ENCODE results near the gene CYB5RL. TPM values are rescaled to one million over a fixed set of nuclear protein-coding genes. Genes with fewer than 3 reads are reported as not detected.
A peak's percentile ranks its signal among the peaks of the same experiment; 100 is the strongest.

Gene CYB5RL
- polyA plus RNA-seq, 1 of the 3 experiments (the other 2 are of a cell fraction): 3.3 TPM

DNA sequence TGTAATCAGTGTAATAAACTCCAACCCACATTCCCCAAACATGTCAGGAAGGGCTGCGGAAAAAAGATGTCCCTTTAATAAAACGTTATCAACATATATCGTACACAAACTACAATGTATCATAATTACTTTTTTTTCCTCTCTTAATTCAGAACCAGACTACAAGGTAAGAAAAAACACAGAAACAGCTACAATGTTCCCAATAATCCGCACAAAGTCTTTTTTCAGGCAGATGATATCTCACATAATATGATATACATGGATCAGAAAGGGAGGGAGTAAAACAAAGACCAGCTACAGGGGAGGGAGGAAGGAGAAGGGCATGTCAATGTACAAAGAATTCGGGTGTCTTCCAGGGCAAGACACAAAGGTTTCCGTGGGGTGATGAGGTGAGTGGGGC is 25.5 kb upstream of the CYB5RL start:
- no peak overlapping the region for H2AFZ ChIP-seq (ENCODE audit: low read depth)
- H3K4me3 ChIP-seq (ENCODE audit: low read depth in 2 of 2, low read length in 1 of 2): no peak overlapping the region
- H3F3A ChIP-seq (replicated peaks; ENCODE audit: insufficient read depth): peaks cover 6% of the 10 kb centered on the region
- no peaks in the 10 kb centered on the region for H4K20me1 ChIP-seq (ENCODE audit: insufficient read depth)
- peak; percentile 64 for DNase-seq
- no peaks in the 10 kb centered on the region for H3K9me3 ChIP-seq
- peaks cover 0 to 5% of the 10 kb centered on the region in 2 experiments for H3K36me3 ChIP-seq (replicated peaks in 1 of 2; ENCODE audit: control insufficient read depth in 1 of 2, insufficient read depth in 2 of 2, low read length in 1 of 2)
- no peaks in the 10 kb centered on the region for H3K9me2 ChIP-seq
- H3K4me1 ChIP-seq (ENCODE audit: control insufficient read depth in 1 of 2, insufficient read depth in 2 of 2, low read depth in 1 of 2, low read length in 1 of 2): peaks cover 18 to 86% of the 10 kb centered on the region in 2 experiments
- WGBS (ENCODE audit: low lambda C conversion rate): 58% methylated on average over 6 of the region's 6 CpGs
- no peak overlapping the region for H3K9ac ChIP-seq
- ChIA-PET CTCF (interaction anchor here (1.0 to 4.8 kb wide), 2 partner anchors 48 to 182 kb away, joined by 4 to 20 read pairs; no protein-coding TSS in a partner anchor), POLR2A (no interaction called here)
- H3K4me2 ChIP-seq: no peak overlapping the region
- TF ChIP-seq RFX5 (IDR thresholded peaks at IDR 0.05; ENCODE audit: low read length) (no peak), ELF1 (IDR thresholded peaks at IDR 0.05) (no peak), JUND (IDR thresholded peaks at IDR 0.05) (no peak), POLR2AphosphoS5 (IDR thresholded peaks at IDR 0.05; ENCODE audit: low read depth, low read length) (no peak), EP300 (IDR thresholded peaks at IDR 0.05; ENCODE audit: borderline replicate concordance in 1 of 2, low read depth in 1 of 2, low read length in 1 of 2) (peak in 1 of 2 experiments; percentile 66; a peak in 1 of 4 replicates), YY1 (IDR thresholded peaks at IDR 0.05; ENCODE audit: low read depth) (no peak), FOXM1 (IDR thresholded peaks at IDR 0.05; ENCODE audit: low read depth) (no peak), RCOR1 (IDR thresholded peaks at IDR 0.05; ENCODE audit: low read length) (no peak), GATA2 (CRISPR knock-in tag; IDR thresholded peaks at IDR 0.05) (peak; percentile 86), RAD21 (IDR thresholded peaks at IDR 0.05; ENCODE audit: low read length) (0 out of 2 replicates have a peak, but pooled peaks have one; percentile 2)
- TF ChIP-seq, protein P1, sequence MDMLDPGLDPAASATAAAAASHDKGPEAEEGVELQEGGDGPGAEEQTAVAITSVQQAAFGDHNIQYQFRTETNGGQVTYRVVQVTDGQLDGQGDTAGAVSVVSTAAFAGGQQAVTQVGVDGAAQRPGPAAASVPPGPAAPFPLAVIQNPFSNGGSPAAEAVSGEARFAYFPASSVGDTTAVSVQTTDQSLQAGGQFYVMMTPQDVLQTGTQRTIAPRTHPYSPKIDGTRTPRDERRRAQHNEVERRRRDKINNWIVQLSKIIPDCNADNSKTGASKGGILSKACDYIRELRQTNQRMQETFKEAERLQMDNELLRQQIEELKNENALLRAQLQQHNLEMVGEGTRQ (IDR thresholded peaks at IDR 0.05; ENCODE audit: borderline replicate concordance, low read depth, low read length): no peak
- TF ChIP-seq, protein P2, sequence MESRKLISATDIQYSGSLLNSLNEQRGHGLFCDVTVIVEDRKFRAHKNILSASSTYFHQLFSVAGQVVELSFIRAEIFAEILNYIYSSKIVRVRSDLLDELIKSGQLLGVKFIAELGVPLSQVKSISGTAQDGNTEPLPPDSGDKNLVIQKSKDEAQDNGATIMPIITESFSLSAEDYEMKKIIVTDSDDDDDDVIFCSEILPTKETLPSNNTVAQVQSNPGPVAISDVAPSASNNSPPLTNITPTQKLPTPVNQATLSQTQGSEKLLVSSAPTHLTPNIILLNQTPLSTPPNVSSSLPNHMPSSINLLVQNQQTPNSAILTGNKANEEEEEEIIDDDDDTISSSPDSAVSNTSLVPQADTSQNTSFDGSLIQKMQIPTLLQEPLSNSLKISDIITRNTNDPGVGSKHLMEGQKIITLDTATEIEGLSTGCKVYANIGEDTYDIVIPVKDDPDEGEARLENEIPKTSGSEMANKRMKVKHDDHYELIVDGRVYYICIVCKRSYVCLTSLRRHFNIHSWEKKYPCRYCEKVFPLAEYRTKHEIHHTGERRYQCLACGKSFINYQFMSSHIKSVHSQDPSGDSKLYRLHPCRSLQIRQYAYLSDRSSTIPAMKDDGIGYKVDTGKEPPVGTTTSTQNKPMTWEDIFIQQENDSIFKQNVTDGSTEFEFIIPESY (IDR thresholded peaks at IDR 0.05; ENCODE audit: borderline replicate concordance, low read depth): no peak
- TF ChIP-seq, protein P3, sequence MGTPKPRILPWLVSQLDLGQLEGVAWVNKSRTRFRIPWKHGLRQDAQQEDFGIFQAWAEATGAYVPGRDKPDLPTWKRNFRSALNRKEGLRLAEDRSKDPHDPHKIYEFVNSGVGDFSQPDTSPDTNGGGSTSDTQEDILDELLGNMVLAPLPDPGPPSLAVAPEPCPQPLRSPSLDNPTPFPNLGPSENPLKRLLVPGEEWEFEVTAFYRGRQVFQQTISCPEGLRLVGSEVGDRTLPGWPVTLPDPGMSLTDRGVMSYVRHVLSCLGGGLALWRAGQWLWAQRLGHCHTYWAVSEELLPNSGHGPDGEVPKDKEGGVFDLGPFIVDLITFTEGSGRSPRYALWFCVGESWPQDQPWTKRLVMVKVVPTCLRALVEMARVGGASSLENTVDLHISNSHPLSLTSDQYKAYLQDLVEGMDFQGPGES (IDR thresholded peaks at IDR 0.05; ENCODE audit: low read depth, low read length): no peak
- H3K27ac ChIP-seq (ENCODE audit: low read depth in 2 of 2, low read length in 1 of 2): peak overlapping the region in 1 of 2 experiments; percentile 95; a peak in 2 of 4 replicates
- H3K27me3 ChIP-seq (ENCODE audit: insufficient read depth): no peaks in the 10 kb centered on the region
- H3K79me2 ChIP-seq (ENCODE audit: insufficient read depth): no peaks in the 10 kb centered on the region

DNA sequence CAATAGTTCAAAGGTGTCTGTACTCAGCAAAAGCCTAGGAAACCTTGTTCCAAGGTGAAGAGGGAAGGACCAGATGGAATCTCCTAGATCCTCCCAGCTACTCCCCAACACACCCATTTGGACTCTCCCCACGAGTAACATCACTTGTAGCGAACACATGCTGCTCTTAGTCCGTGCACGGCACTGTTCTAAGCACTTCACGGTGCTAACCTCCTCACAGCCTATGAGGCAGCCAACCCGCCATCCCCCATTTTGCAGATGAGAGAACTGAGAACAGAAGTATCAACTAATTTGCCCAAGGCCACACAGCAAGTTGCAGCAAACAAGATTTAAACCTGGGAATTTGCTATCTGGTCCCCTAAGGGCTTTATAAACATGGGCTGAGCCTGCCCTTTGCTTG is 24.4 kb upstream of the CYB5RL start:
- H3K27me3 ChIP-seq (ENCODE audit: insufficient read depth): no peaks in the 10 kb centered on the region
- peak overlapping the region in 1 of 2 experiments; percentile 95; a peak in 2 of 4 replicates for H3K27ac ChIP-seq (ENCODE audit: low read depth in 2 of 2, low read length in 1 of 2)
- no peak for DNase-seq
- peaks cover 6% of the 10 kb centered on the region for H3F3A ChIP-seq (replicated peaks; ENCODE audit: insufficient read depth)
- H4K20me1 ChIP-seq (ENCODE audit: insufficient read depth): no peaks in the 10 kb centered on the region
- no peak overlapping the region for H3K9ac ChIP-seq
- ChIA-PET POLR2A (no interaction called here), CTCF (no interaction called here)
- no peak overlapping the region for H2AFZ ChIP-seq (ENCODE audit: low read depth)
- no peak overlapping the region for H3K4me2 ChIP-seq
- no peak overlapping the region for H3K4me3 ChIP-seq (ENCODE audit: low read depth in 2 of 2, low read length in 1 of 2)
- H3K79me2 ChIP-seq (ENCODE audit: insufficient read depth): no peaks in the 10 kb centered on the region
- WGBS (ENCODE audit: low lambda C conversion rate): 96% methylated on average over 6 of the region's 6 CpGs
- H3K4me1 ChIP-seq (ENCODE audit: control insufficient read depth in 1 of 2, insufficient read depth in 2 of 2, low read depth in 1 of 2, low read length in 1 of 2): peaks cover 12 to 84% of the 10 kb centered on the region in 2 experiments
- no peaks in the 10 kb centered on the region for H3K9me2 ChIP-seq
- no peaks in the 10 kb centered on the region for H3K9me3 ChIP-seq
- peaks cover 2 to 5% of the 10 kb centered on the region in 2 experiments for H3K36me3 ChIP-seq (replicated peaks in 1 of 2; ENCODE audit: control insufficient read depth in 1 of 2, insufficient read depth in 2 of 2, low read length in 1 of 2)
- TF ChIP-seq FOXM1 (IDR thresholded peaks at IDR 0.05; ENCODE audit: low read depth) (no peak), MEF2A (IDR thresholded peaks at IDR 0.05; ENCODE audit: borderline replicate concordance, low read depth) (no peak), MXI1 (IDR thresholded peaks at IDR 0.05; ENCODE audit: low read depth, low read length) (no peak), ELF1 (IDR thresholded peaks at IDR 0.05) (no peak), TAF1 (IDR thresholded peaks at IDR 0.05; ENCODE audit: borderline replicate concordance, low read depth, low read length) (no peak), NRF1 (IDR thresholded peaks at IDR 0.05; ENCODE audit: low read depth, low read length) (no peak), SIN3A (IDR thresholded peaks at IDR 0.05; ENCODE audit: borderline replicate concordance, low read depth, low read length) (no peak), NFIC (IDR thresholded peaks at IDR 0.05; ENCODE audit: borderline replicate concordance) (no peak), GABPA (IDR thresholded peaks at IDR 0.05; ENCODE audit: low read depth) (no peak), YY1 (IDR thresholded peaks at IDR 0.05; ENCODE audit: low read depth) (no peak), FOXJ3 (CRISPR knock-in tag; IDR thresholded peaks at IDR 0.05) (no peak)
- TF ChIP-seq, protein P1 (IDR thresholded peaks at IDR 0.05; ENCODE audit: borderline replicate concordance, low read depth, low read length): no peak
- TF ChIP-seq, protein P4, sequence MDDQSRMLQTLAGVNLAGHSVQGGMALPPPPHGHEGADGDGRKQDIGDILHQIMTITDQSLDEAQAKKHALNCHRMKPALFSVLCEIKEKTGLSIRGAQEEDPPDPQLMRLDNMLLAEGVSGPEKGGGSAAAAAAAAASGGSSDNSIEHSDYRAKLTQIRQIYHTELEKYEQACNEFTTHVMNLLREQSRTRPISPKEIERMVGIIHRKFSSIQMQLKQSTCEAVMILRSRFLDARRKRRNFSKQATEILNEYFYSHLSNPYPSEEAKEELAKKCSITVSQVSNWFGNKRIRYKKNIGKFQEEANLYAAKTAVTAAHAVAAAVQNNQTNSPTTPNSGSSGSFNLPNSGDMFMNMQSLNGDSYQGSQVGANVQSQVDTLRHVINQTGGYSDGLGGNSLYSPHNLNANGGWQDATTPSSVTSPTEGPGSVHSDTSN (IDR thresholded peaks at IDR 0.05): no peak

Measured in SK-N-SH (cell line).